Pulmonary artery endothelial cell (primary cell): ENCODE measurements around the gene IER3. TPM values are rescaled to one million over a fixed set of nuclear protein-coding genes. Genes with fewer than 3 reads are reported as not detected.
"Not testable (repeated sequence)": the region's sequence is repeated elsewhere in the genome, so short reads cannot be mapped to it uniquely, and the experiment has no call there.

Experiments
- DNase-seq: peaks from one replicate; pipeline ENCODE4 v3.0.0-alpha.2; 2011; ENCODE audit warnings: low read depth, low spot score
- total RNA-seq: library from RNA; depleted of rRNA; stranded (reverse); fragments of >200 nt; gene quantifications from 2 replicates; pipeline ENCODE4 v1.2.3, GENCODE V29; 2014

The IER3 gene
- total RNA-seq, 1 donor from 2014 or later: 122 TPM

GRCh38 chr6:30768634-30769087 lies 24.3 kb upstream of the IER3 start:
- no peak for DNase-seq

GRCh38 chr6:30767944-30768301 lies 23.6 kb upstream of the IER3 start:
- no peak for DNase-seq

GRCh38 chr6:30767158-30767943 lies 23.0 kb upstream of the IER3 start:
- DNase-seq: no peak

- no peak for DNase-seq
Measured at GRCh38 chr6:30766461-30767157, 22.3 kb upstream of the IER3 start.

- DNase-seq: not testable (repeated sequence)
Measured at GRCh38 chr6:30765495-30765894, 21.1 kb upstream of the IER3 start.

GRCh38 chr6:30764490-30765043 lies 20.2 kb upstream of the IER3 start:
- not testable (repeated sequence) for DNase-seq

- no peak for DNase-seq
Measured at GRCh38 chr6:30763618-30764489, 19.5 kb upstream of the IER3 start.

GRCh38 chr6:30763155-30763617 lies 18.8 kb upstream of the IER3 start:
- DNase-seq: no peak

GRCh38 chr6:30761791-30762429 lies 17.6 kb upstream of the IER3 start:
- no peak for DNase-seq

GRCh38 chr6:30760549-30760948 lies 16.2 kb upstream of the IER3 start:
- DNase-seq: no peak

- no peak for DNase-seq
Measured at GRCh38 chr6:30759575-30760239, 15.4 kb upstream of the IER3 start.

GRCh38 chr6:30757261-30757904 lies 13.0 kb upstream of the IER3 start:
- DNase-seq: no peak

- not testable (repeated sequence) for DNase-seq
Measured at GRCh38 chr6:30756405-30757003, 12.2 kb upstream of the IER3 start.

- DNase-seq: no peak
Measured at GRCh38 chr6:30754631-30755030, 10.3 kb upstream of the IER3 start.

GRCh38 chr6:30752157-30752927 lies 8.0 kb upstream of the IER3 start:
- peak; percentile 99 for DNase-seq

GRCh38 chr6:30750379-30750668 lies 6.0 kb upstream of the IER3 start:
- DNase-seq: no peak

- no peak for DNase-seq
Measured at GRCh38 chr6:30749554-30750378, 5.4 kb upstream of the IER3 start.
